Nephron progenitor cell (in vitro differentiated cells): Measurements from ENCODE around the gene ZFHX2.

ENCODE experiments used
- DNase-seq: peaks from one replicate; pipeline ENCODE4 v3.0.0; 2021
- H3K27ac Mint-ChIP-seq: 2 replicates; pipeline ENCODE4 v1.8.0; 2021; ENCODE audit warnings: mild to moderate bottlenecking, moderate library complexity, mixed read lengths
- H3K27me3 Mint-ChIP-seq: 2 replicates; pipeline ENCODE4 v1.8.0; 2021; ENCODE audit warnings: mild to moderate bottlenecking, low read depth, mixed read lengths; ENCODE audit not compliant: poor library complexity
- H3K36me3 Mint-ChIP-seq: 2 replicates; pipeline ENCODE4 v1.8.0; 2021; ENCODE audit warnings: low read depth, mixed read lengths
- H3K4me1 Mint-ChIP-seq: 2 replicates; pipeline ENCODE4 v1.8.0; 2021; ENCODE audit warnings: mixed read lengths
- H3K4me3 Mint-ChIP-seq: 2 replicates; pipeline ENCODE4 v1.8.0; 2021; ENCODE audit warnings: mild to moderate bottlenecking, moderate library complexity, mixed read lengths
- H3K9me3 Mint-ChIP-seq: 2 replicates; pipeline ENCODE4 v1.8.0; 2021; ENCODE audit warnings: mild to moderate bottlenecking, moderate library complexity, mixed read lengths
- CTCF ChIP-seq: fragments of 200-600 bp; sonication (generic); IDR thresholded peaks from 2 replicates; pipeline ENCODE4 v1.5.0; 2021; ENCODE audit warnings: antibody characterized with exemption

ZFHX2 gene

GRCh38 chr14:23523229-23524016 lies 28.1 kb downstream of the ZFHX2 start:
- no peak overlapping the region for H3K4me3 Mint-ChIP-seq
- DNase-seq = no peak
- H3K27ac Mint-ChIP-seq = no peak overlapping the region
- H3K9me3 Mint-ChIP-seq = no peaks in the 10 kb centered on the region
- H3K4me1 Mint-ChIP-seq = peaks cover 20% of the 10 kb centered on the region
- H3K36me3 Mint-ChIP-seq = peaks cover 28% of the 10 kb centered on the region
- no peak for TF ChIP-seq CTCF
- peaks cover 4% of the 10 kb centered on the region for H3K27me3 Mint-ChIP-seq

- H3K27me3 Mint-ChIP-seq = peaks cover 4% of the 10 kb centered on the region
- no peak for DNase-seq
- peaks cover 24% of the 10 kb centered on the region for H3K36me3 Mint-ChIP-seq
- H3K27ac Mint-ChIP-seq = peak overlapping the region; percentile 66
- no peaks in the 10 kb centered on the region for H3K9me3 Mint-ChIP-seq
- TF ChIP-seq CTCF = no peak
- H3K4me3 Mint-ChIP-seq = no peak overlapping the region
- H3K4me1 Mint-ChIP-seq = peaks cover 23% of the 10 kb centered on the region
Observed at GRCh38 chr14:23522643-23523198, 28.8 kb downstream of the ZFHX2 start.

GRCh38 chr14:23521785-23522640 lies 29.6 kb downstream of the ZFHX2 start:
- H3K4me1 Mint-ChIP-seq = peaks cover 30% of the 10 kb centered on the region
- no peak overlapping the region for H3K27ac Mint-ChIP-seq
- H3K9me3 Mint-ChIP-seq = no peaks in the 10 kb centered on the region
- no peak for TF ChIP-seq CTCF
- DNase-seq = no peak
- no peak overlapping the region for H3K4me3 Mint-ChIP-seq
- peaks cover 4% of the 10 kb centered on the region for H3K27me3 Mint-ChIP-seq
- peaks cover 18% of the 10 kb centered on the region for H3K36me3 Mint-ChIP-seq

GRCh38 chr14:23520899-23521533 lies 30.5 kb downstream of the ZFHX2 start:
- no peaks in the 10 kb centered on the region for H3K9me3 Mint-ChIP-seq
- H3K4me3 Mint-ChIP-seq = no peak overlapping the region
- H3K27me3 Mint-ChIP-seq = peaks cover 7% of the 10 kb centered on the region
- H3K36me3 Mint-ChIP-seq = peaks cover 8% of the 10 kb centered on the region
- H3K27ac Mint-ChIP-seq = peak overlapping the region; percentile 50
- H3K4me1 Mint-ChIP-seq = peaks cover 35% of the 10 kb centered on the region
- no peak for TF ChIP-seq CTCF
- DNase-seq = no peak

- no peak for TF ChIP-seq CTCF
- Mint-ChIP-seq H3K27me3 (peaks cover 13% of the 10 kb centered on the region), H3K4me1 (peaks cover 35% of the 10 kb centered on the region), H3K27ac (peak overlapping the region; percentile 43), H3K9me3 (no peaks in the 10 kb centered on the region), H3K4me3 (no peak overlapping the region), H3K36me3 (peaks cover 3% of the 10 kb centered on the region)
- DNase-seq = no peak
Observed at GRCh38 chr14:23518709-23519108, 32.9 kb downstream of the ZFHX2 start.
